Suprapubic skin (tissue), 4 donors: Measurements from ENCODE around the gene GRID1.

Experiments
- POLR2A ChIP-seq, 2 donors: fragments of 450-650 bp; IDR thresholded peaks; one replicate each; pipeline ENCODE4 v1.6.1; 2017; ENCODE audit warnings: antibody characterized with exemption in 2 of 2, mild to moderate bottlenecking in 2 of 2, moderate library complexity in 2 of 2
- POLR2AphosphoS5 ChIP-seq, 3 donors: sonication (generic); formaldehyde crosslinking; IDR thresholded peaks; one replicate each; pipeline ENCODE4 v1.6.1; 2017; ENCODE audit warnings: antibody characterized with exemption in 3 of 3
- TF ChIP-seq, protein P1 (sequence below), 2 donors: fragments of 200-600 bp in 1 of 2; fragments of 450-650 bp in 1 of 2; sonication (generic) in 1 of 2; IDR thresholded peaks; one replicate each; pipeline ENCODE4 v1.5.1; 2016 to 2019; ENCODE audit warnings: antibody characterized with exemption in 2 of 2, mild to moderate bottlenecking in 1 of 2, moderate library complexity in 1 of 2

- TF ChIP-seq, protein P1, sequence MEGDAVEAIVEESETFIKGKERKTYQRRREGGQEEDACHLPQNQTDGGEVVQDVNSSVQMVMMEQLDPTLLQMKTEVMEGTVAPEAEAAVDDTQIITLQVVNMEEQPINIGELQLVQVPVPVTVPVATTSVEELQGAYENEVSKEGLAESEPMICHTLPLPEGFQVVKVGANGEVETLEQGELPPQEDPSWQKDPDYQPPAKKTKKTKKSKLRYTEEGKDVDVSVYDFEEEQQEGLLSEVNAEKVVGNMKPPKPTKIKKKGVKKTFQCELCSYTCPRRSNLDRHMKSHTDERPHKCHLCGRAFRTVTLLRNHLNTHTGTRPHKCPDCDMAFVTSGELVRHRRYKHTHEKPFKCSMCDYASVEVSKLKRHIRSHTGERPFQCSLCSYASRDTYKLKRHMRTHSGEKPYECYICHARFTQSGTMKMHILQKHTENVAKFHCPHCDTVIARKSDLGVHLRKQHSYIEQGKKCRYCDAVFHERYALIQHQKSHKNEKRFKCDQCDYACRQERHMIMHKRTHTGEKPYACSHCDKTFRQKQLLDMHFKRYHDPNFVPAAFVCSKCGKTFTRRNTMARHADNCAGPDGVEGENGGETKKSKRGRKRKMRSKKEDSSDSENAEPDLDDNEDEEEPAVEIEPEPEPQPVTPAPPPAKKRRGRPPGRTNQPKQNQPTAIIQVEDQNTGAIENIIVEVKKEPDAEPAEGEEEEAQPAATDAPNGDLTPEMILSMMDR (IDR thresholded peaks at IDR 0.05): no peak
- TF ChIP-seq POLR2A (IDR thresholded peaks at IDR 0.05): no peak
- no peak for TF ChIP-seq POLR2AphosphoS5 (IDR thresholded peaks at IDR 0.05)
Observed at GRCh38 chr10:85849315-85849714, 517.3 kb downstream of the GRID1 start.
